Upper lobe of right lung (tissue), 1 donor: ENCODE measurements around the gene GJB3. TPM values are rescaled to one million over a fixed set of nuclear protein-coding genes. Genes with fewer than 3 reads are reported as not detected.

Experiments used
- ATAC-seq: fragments of 200-7000 bp; cut with Tn5 transposase; one replicate; pipeline ENCODE4 v1.9.1; 2020; ENCODE audit warnings: mild to moderate bottlenecking, moderate library complexity
- DNase-seq: peaks from one replicate; pipeline ENCODE4 v3.0.0-alpha.2; 2020
- H3K27ac ChIP-seq: fragments of 200-600 bp; one replicate; pipeline ENCODE4 v1.8.0; 2022
- H3K27me3 ChIP-seq: fragments of 200-600 bp; one replicate; pipeline ENCODE4 v1.8.0; 2022; ENCODE audit warnings: mild to moderate bottlenecking
- H3K36me3 ChIP-seq: fragments of 200-600 bp; one replicate; pipeline ENCODE4 v1.8.0; 2022
- H3K4me1 ChIP-seq: fragments of 200-600 bp; one replicate; pipeline ENCODE4 v1.8.0; 2022
- H3K4me3 ChIP-seq: fragments of 200-600 bp; one replicate; pipeline ENCODE4 v1.8.0; 2022; ENCODE audit warnings: mild to moderate bottlenecking
- H3K9me3 ChIP-seq: fragments of 200-600 bp; one replicate; pipeline ENCODE4 v1.8.0; 2022
- intact Hi-C: fragments of 100-400 bp; cut with DNase I; formaldehyde crosslinking; loops from one replicate; pipeline ENCODE4 v1.11.0; 2022
- total RNA-seq: library from RNA; stranded (reverse); fragmentation: NEBNext Ultra II Directional; extraction: Animal tissue kit (Norgen Biotek cat#: 25700); gene quantifications from one replicate; pipeline ENCODE4 v1.2.1, GENCODE V29; 2021
- TF ChIP-seq, protein P1 (sequence below): fragments of 200-600 bp; IDR thresholded peaks from one replicate; pipeline ENCODE4 v1.8.0; 2022; ENCODE audit warnings: antibody characterized with exemption
- donor health status: DM: no; HTN: yes; CAD: no; lungs with severe emphysema.

GJB3 gene
- total RNA-seq, 1 donor from 2014 or later = 0.81 TPM

DNA sequence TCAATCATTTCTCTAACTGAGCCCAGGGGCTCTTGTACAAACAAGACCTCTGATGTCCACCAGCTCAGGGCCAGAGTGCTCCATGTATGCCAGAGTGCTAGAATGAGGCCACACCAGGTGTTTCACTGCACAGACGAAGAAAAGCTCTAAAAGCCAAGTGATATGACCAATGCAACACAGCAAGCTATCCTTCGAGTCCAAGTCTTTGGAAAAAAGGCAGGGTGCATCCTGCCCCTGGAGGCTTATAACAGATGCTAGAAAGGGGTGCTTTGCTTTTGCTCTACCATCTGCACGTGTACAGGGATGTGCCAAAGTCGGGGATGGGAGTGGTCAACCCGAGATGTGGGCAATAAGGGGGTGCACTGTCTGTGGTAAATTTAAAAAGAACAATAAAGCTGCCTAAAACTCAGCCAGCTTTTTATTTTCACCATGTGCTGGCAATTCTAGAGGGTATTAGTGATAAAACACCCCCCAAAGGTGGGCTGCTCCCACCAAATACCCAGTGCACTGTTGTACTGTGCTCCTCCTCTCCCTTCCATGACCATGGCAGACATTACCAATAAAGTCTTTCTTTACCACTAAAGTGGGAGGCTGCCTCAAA lies 46.4 kb downstream of the GJB3 start:
- Histone ChIP-seq H3K4me1 (peaks cover 12% of the 10 kb centered on the region), H3K9me3 (no peaks in the 10 kb centered on the region), H3K27me3 (no peaks in the 10 kb centered on the region), H3K4me3 (no peak overlapping the region), H3K27ac (no peak overlapping the region), H3K36me3 (no peaks in the 10 kb centered on the region)
- DNase-seq (no peak), ATAC-seq (no peak)
- TF ChIP-seq, protein P1, sequence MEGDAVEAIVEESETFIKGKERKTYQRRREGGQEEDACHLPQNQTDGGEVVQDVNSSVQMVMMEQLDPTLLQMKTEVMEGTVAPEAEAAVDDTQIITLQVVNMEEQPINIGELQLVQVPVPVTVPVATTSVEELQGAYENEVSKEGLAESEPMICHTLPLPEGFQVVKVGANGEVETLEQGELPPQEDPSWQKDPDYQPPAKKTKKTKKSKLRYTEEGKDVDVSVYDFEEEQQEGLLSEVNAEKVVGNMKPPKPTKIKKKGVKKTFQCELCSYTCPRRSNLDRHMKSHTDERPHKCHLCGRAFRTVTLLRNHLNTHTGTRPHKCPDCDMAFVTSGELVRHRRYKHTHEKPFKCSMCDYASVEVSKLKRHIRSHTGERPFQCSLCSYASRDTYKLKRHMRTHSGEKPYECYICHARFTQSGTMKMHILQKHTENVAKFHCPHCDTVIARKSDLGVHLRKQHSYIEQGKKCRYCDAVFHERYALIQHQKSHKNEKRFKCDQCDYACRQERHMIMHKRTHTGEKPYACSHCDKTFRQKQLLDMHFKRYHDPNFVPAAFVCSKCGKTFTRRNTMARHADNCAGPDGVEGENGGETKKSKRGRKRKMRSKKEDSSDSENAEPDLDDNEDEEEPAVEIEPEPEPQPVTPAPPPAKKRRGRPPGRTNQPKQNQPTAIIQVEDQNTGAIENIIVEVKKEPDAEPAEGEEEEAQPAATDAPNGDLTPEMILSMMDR = no peak
- intact Hi-C loops = no loop called here

DNA sequence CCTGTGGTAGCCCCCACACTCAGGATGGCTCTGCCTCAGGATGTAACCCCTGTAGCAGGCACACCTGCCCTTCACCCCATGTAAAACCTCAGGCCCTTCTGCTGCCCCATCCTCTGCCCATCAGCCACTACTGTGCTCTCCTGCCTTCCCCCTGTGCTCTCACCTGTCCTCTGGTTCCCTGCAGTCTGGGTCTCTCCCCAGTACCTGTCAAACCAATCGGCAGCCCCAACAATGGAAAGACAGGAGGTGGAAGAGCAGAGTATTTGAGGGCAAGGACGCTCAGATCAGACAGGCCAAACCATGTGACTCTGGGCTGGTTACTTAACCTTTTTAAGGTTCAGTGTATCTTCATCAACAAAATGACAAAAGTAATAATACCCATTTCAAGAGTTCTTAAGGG lies 47.6 kb downstream of the GJB3 start:
- H3K36me3 ChIP-seq = no peaks in the 10 kb centered on the region
- intact Hi-C loops = no loop called here
- H3K9me3 ChIP-seq = no peaks in the 10 kb centered on the region
- no peaks in the 10 kb centered on the region for H3K27me3 ChIP-seq
- DNase-seq = no peak
- peaks cover 12% of the 10 kb centered on the region for H3K4me1 ChIP-seq
- no peak overlapping the region for H3K27ac ChIP-seq
- TF ChIP-seq, protein P1 = no peak
- H3K4me3 ChIP-seq = no peak overlapping the region
- no peak for ATAC-seq

DNA sequence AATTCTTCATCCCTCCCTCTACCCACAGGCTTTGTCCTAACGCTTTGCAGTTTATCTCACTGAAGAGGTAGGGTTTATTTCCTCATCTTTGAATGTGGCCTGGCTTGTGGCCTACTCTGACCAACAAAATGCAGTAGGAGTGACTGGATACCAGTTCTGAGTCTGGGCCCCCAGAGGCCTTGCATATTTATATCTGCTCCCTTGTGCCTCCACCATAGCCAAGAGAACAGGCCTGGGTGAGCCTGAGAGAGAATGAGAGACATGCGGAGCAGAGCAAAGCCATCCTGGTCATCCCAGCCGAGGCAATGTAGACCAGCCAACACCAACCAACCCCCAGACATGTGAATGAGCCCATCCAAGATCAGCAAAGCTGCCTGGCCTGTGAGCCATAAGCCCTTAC lies 48.2 kb downstream of the GJB3 start:
- TF ChIP-seq, protein P1 = no peak
- H3K4me1 ChIP-seq = peaks cover 12% of the 10 kb centered on the region
- no peaks in the 10 kb centered on the region for H3K9me3 ChIP-seq
- H3K36me3 ChIP-seq = no peaks in the 10 kb centered on the region
- H3K4me3 ChIP-seq = no peak overlapping the region
- intact Hi-C loops = no loop called here
- no peaks in the 10 kb centered on the region for H3K27me3 ChIP-seq
- ATAC-seq (no peak), DNase-seq (no peak)
- H3K27ac ChIP-seq = no peak overlapping the region

DNA sequence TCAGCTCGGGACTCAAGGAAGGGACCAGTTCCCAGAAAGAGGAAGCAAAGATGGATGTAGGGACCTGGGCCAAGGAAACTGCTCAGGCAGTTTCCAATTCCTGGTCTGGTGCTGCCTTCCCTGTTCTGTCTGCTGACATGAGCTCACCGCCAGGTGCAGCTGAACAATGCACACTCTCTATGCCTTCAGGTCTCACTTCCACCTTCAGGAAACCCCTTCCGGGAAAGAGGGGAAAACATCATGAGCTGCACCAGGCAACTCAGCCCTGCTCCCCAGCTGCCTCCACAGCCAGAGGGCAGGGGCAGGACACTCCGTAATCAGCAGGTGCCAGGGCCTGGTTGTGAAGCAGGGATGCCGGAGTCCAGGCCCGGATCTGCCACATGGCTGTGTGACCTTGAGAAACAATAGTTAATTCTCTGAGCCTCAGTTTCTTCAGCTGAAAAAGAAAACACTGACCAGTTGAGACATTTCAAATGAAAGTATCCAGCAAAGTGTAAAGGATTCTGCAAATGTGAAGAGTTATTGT lies 50.8 kb downstream of the GJB3 start:
- Histone ChIP-seq H3K36me3 (no peaks in the 10 kb centered on the region), H3K9me3 (no peaks in the 10 kb centered on the region), H3K27me3 (no peaks in the 10 kb centered on the region), H3K27ac (no peak overlapping the region), H3K4me3 (no peak overlapping the region), H3K4me1 (no peaks in the 10 kb centered on the region)
- TF ChIP-seq, protein P1 = no peak
- no peak for DNase-seq
- ATAC-seq = no peak
- intact Hi-C loops = no loop called here

DNA sequence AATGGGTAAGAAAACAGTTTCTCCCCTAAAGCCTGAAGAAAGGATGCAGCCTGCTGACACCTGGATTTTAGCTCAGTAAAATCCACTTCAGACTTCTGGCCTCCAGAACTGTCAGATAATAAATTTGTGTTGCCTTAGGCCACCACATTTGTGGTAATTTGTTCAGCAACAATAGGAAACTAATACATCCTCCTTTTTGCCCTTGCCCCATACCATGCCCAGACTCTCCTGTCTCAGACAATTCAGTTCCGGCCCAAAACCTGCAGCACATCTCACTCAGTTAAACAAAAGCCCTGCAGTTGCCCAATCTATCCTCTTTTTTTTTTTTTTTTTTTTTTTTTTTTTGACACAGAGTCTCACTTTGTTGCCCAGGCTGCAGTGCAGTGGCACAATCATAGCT lies 52.7 kb downstream of the GJB3 start:
- TF ChIP-seq, protein P1 = no peak
- H3K36me3 ChIP-seq = no peaks in the 10 kb centered on the region
- no peak overlapping the region for H3K4me3 ChIP-seq
- DNase-seq (no peak), ATAC-seq (no peak)
- H3K27ac ChIP-seq = no peak overlapping the region
- H3K4me1 ChIP-seq = no peaks in the 10 kb centered on the region
- no peaks in the 10 kb centered on the region for H3K9me3 ChIP-seq
- intact Hi-C loops = no loop called here
- H3K27me3 ChIP-seq = no peaks in the 10 kb centered on the region

Other genes starting within 250 kb of the GJB3 start
- gene GJB5, start 26.2 kb upstream of the GJB3 start, total RNA-seq = not detected
- gene GJB4, start 21.5 kb upstream of the GJB3 start, total RNA-seq = not detected
- gene GJA4, start 11.8 kb downstream of the GJB3 start, total RNA-seq = 20.0 TPM
- gene SMIM12, start 78.5 kb downstream of the GJB3 start, total RNA-seq = 38.6 TPM
- 0.35 TPM for gene DLGAP3, start 148.4 kb downstream of the GJB3 start, total RNA-seq
- gene TMEM35B, start 204.1 kb downstream of the GJB3 start, total RNA-seq = 50.9 TPM